Neuronal stem cell (in vitro differentiated cells): Measurements from ENCODE around the gene MEG3.

Experiments
- DNase-seq: peaks from one replicate; pipeline ENCODE4 v3.0.0-alpha.2; 2013; ENCODE audit warnings: low spot score
- H2AFZ ChIP-seq: one replicate; pipeline ENCODE4 v1.6.1; 2013; ENCODE audit warnings: mild to moderate bottlenecking, low read length, inconsistent platforms
- H2AK5ac ChIP-seq: 2 replicates; pipeline ENCODE4 v1.6.1; 2013; ENCODE audit warnings: low read depth, mild to moderate bottlenecking, inconsistent platforms, low read length, moderate library complexity, mixed read lengths
- H2BK120ac ChIP-seq: 2 replicates; pipeline ENCODE4 v1.6.1; 2013; ENCODE audit warnings: low read depth, mild to moderate bottlenecking, inconsistent platforms, low read length, moderate library complexity, mixed read lengths
- H2BK12ac ChIP-seq: one replicate; pipeline ENCODE4 v1.6.1; 2013; ENCODE audit warnings: low read length, inconsistent platforms
- H2BK15ac ChIP-seq: 2 replicates; pipeline ENCODE4 v1.6.1; 2013; ENCODE audit warnings: mild to moderate bottlenecking, low read length, inconsistent platforms, mixed read lengths
- H2BK5ac ChIP-seq: one replicate; pipeline ENCODE4 v1.6.1; 2013; ENCODE audit warnings: inconsistent platforms, mild to moderate bottlenecking, low read length, moderate library complexity
- H3K14ac ChIP-seq: one replicate; pipeline ENCODE4 v1.6.1; 2013; ENCODE audit warnings: low read length, inconsistent platforms
- H3K18ac ChIP-seq: 2 replicates; pipeline ENCODE4 v1.6.1; 2013; ENCODE audit warnings: low read length, inconsistent platforms
- H3K23ac ChIP-seq: 2 replicates; pipeline ENCODE4 v1.6.1; 2013; ENCODE audit warnings: low read depth, mild to moderate bottlenecking, mixed read lengths, low read length, inconsistent platforms; ENCODE audit not compliant: poor library complexity
- H3K27ac ChIP-seq: replicated peaks from 3 replicates; pipeline ENCODE4 v1.5.1; 2013; ENCODE audit warnings: low read length, inconsistent platforms
- H3K27me3 ChIP-seq, 3 experiments: 2 replicates each; pipeline ENCODE4 v1.6.1; 2013; ENCODE audit warnings: low read length in 3 of 3, mild to moderate bottlenecking in 2 of 3, inconsistent platforms in 1 of 3, low read depth in 1 of 3, mixed read lengths in 1 of 3, moderate library complexity in 1 of 3; ENCODE audit not compliant: control insufficient read depth in 3 of 3, insufficient read depth in 3 of 3
- H3K36me3 ChIP-seq, 2 donors: replicated peaks in 1 of 2; 2 replicates each; pipeline ENCODE4 v1.6.1; 2013; ENCODE audit warnings: low read length in 2 of 2; ENCODE audit not compliant: control insufficient read depth in 2 of 2, insufficient read depth in 2 of 2
- H3K4ac ChIP-seq: 2 replicates; pipeline ENCODE4 v1.6.1; 2013; ENCODE audit warnings: inconsistent platforms, mild to moderate bottlenecking, low read length, moderate library complexity
- H3K4me1 ChIP-seq, 2 donors: 1 replicate in 1 of 2; 2 replicates in 1 of 2; pipeline ENCODE4 v1.6.1; 2013; ENCODE audit warnings: low read length in 2 of 2, low read depth in 1 of 2; ENCODE audit not compliant: control insufficient read depth in 2 of 2, insufficient read depth in 1 of 2
- H3K4me2 ChIP-seq: one replicate; pipeline ENCODE4 v1.6.1; 2013; ENCODE audit warnings: mild to moderate bottlenecking, low read length, inconsistent platforms; ENCODE audit not compliant: insufficient read depth, poor library complexity, severe bottlenecking
- H3K4me3 ChIP-seq, 2 donors: 2 replicates each; pipeline ENCODE4 v1.5.1; 2013; ENCODE audit warnings: low read length in 2 of 2, mild to moderate bottlenecking in 2 of 2, inconsistent platforms in 1 of 2, moderate library complexity in 1 of 2
- H3K79me1 ChIP-seq: one replicate; pipeline ENCODE4 v1.6.1; 2013; ENCODE audit warnings: low read depth, mild to moderate bottlenecking, inconsistent platforms, low read length, moderate library complexity
- H3K9ac ChIP-seq: one replicate; pipeline ENCODE4 v1.6.1; 2013; ENCODE audit warnings: mild to moderate bottlenecking, low read depth, low read length, inconsistent platforms; ENCODE audit not compliant: poor library complexity
- H3K9me3 ChIP-seq, 2 donors: replicated peaks in 1 of 2; 2 replicates each; pipeline versions ENCODE3 to v1.6.1; 2013; ENCODE audit warnings: low read length in 2 of 2, mild to moderate bottlenecking in 2 of 2, inconsistent platforms in 1 of 2, low read depth in 1 of 2, mixed read lengths in 1 of 2, moderate library complexity in 1 of 2; ENCODE audit not compliant: control insufficient read depth in 2 of 2, insufficient read depth in 1 of 2
- H4K8ac ChIP-seq: one replicate; pipeline ENCODE4 v1.6.1; 2013; ENCODE audit warnings: low read depth, mild to moderate bottlenecking, inconsistent platforms, low read length, moderate library complexity
- H4K91ac ChIP-seq: one replicate; pipeline ENCODE4 v1.6.1; 2013; ENCODE audit warnings: low read length, low read depth, mild to moderate bottlenecking, inconsistent platforms; ENCODE audit not compliant: poor library complexity
- WGBS, 2 donors: extraction: QIAGEN DNeasy Blood & Tissue Kit; methylation state at CpG; one replicate each; pipeline ENCODE4 v1.1.7; 2013; ENCODE audit warnings: missing lambda C conversion rate in 2 of 2, mixed read lengths in 1 of 2; ENCODE audit not compliant: insufficient read length in 2 of 2, insufficient replicate concordance in 1 of 2; ENCODE audit errors: extremely low coverage in 2 of 2; 5-methylcytosine and 5-hydroxymethylcytosine counted together

The MEG3 gene

DNA sequence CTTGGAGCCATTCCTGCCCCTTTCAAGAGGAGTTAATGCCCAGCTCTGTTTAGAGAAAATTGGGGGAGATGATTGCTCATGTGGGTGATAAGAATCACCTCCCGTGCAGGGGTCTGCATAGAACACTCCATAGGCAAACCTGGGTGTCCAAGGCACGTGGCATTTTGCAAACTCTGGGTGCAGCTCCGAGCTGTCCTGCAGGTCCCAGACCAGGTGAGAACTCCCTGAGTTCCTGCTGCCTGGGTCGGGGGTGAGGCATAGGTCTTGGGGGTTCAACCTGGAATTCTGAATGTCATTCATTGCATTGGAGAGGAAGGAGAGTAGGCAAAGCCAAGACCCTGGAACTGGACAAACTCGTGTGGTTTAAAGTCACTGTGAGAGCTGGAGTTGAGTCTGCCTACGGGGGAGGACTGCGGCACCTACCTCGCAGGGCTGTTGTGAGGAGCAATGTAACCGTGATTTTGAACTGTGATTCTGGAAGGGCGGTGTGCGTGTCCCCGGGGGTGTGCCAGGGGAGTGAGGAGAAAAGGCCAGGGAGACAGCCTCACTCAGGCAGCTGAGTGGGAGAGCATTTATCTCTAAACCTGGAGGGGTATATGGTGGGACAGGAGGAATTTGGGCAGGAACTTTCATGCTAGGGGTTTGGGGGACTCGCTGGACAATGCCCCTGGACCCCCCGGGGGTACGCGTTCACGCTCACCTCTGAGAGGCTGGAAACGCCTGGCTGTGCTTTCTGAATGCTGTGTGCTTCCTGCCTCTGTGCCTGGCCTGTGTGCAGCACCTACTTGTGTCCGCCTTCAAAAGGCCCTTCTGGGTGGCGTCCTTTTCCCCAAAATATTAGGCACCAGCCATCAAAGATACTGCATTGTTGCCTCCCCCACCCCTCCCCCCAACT, 30.4 kb downstream of the MEG3 start:
- no peak overlapping the region for H4K8ac ChIP-seq
- H3K14ac ChIP-seq: no peak overlapping the region
- no peak overlapping the region for H3K4me2 ChIP-seq
- no peak overlapping the region for H3K4me3 ChIP-seq
- H2AK5ac ChIP-seq: peak overlapping the region; percentile 63
- no peaks in the 10 kb centered on the region for H3K36me3 ChIP-seq
- no peak overlapping the region for H2AFZ ChIP-seq
- no peaks in the 10 kb centered on the region for H3K9me3 ChIP-seq
- no peak overlapping the region for H3K4ac ChIP-seq
- no peak overlapping the region for H3K27ac ChIP-seq
- DNase-seq: no peak
- peak overlapping the region; percentile 6 for H3K23ac ChIP-seq
- no peak overlapping the region for H4K91ac ChIP-seq
- no peak overlapping the region for H3K9ac ChIP-seq
- H2BK15ac ChIP-seq: peak overlapping the region; percentile 62
- peak overlapping the region; percentile 89 for H2BK120ac ChIP-seq
- H3K27me3 ChIP-seq: peaks cover 0 to 16% (median 0%) of the 10 kb centered on the region in 3 experiments
- peaks cover 0 to 10% of the 10 kb centered on the region in 2 donors for H3K4me1 ChIP-seq
- H2BK12ac ChIP-seq: peak overlapping the region; percentile 47
- peak overlapping the region; percentile 19 for H2BK5ac ChIP-seq
- H3K79me1 ChIP-seq: no peaks in the 10 kb centered on the region
- WGBS, 2 donors: no CpG with 5 or more reads among the region's 20 CpGs
- peak overlapping the region; percentile 84 for H3K18ac ChIP-seq

DNA sequence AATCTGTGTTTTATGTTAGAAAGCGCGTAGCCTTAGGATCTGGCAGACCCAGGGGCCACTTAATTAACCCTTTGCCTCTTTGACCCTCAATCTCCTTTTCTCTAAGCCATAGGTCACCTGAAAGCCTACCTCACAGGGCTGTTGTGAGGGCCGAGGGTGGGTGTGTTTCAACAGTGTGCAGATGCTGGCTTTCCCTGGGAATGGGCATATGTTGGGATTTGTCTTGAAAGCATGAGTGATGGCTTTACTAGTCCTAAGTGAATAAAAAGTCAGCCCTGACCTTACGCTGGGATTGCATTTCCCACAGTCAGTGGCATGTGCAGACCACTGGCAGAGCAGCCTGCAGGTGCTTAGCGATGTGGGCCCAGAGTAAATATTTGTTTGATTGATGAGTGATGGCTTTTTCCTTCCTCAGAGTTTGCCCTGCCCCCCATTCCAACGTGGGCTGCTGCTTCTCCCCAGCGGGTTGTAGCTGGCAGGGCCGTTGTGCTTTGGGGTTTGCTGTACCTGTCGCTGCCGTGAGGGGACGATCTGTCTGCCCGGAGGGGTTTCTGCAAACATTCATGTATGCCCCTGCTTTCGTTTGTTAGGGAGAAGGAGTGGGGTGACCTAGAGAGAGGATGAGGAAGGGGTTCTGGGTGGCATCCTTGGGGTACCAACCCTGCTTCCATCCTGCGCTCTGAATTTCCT, 31.5 kb downstream of the MEG3 start:
- Histone ChIP-seq H3K27ac (no peak overlapping the region), H3K9ac (no peak overlapping the region), H2AK5ac (peak overlapping the region; percentile 93), H3K4ac (no peak overlapping the region), H3K27me3 (peaks cover 0 to 16% (median 0%) of the 10 kb centered on the region in 3 experiments), H3K4me3 (no peak overlapping the region), H3K79me1 (no peaks in the 10 kb centered on the region), H2BK120ac (peak overlapping the region; percentile 81), H2BK15ac (peak overlapping the region; percentile 41), H2BK12ac (peak overlapping the region; percentile 25), H3K4me2 (no peak overlapping the region), H4K91ac (no peak overlapping the region), H4K8ac (no peak overlapping the region), H2AFZ (no peak overlapping the region), H3K9me3 (peaks cover 0 to under 1% of the 10 kb centered on the region in 2 donors), H3K18ac (peak overlapping the region; percentile 88), H3K4me1 (peaks cover 0 to 10% of the 10 kb centered on the region in 2 donors), H3K23ac (no peak overlapping the region), H2BK5ac (no peak overlapping the region), H3K14ac (no peak overlapping the region), H3K36me3 (no peaks in the 10 kb centered on the region)
- no CpG with 5 or more reads among the region's 14 CpGs for WGBS, 2 donors
- no peak for DNase-seq

DNA sequence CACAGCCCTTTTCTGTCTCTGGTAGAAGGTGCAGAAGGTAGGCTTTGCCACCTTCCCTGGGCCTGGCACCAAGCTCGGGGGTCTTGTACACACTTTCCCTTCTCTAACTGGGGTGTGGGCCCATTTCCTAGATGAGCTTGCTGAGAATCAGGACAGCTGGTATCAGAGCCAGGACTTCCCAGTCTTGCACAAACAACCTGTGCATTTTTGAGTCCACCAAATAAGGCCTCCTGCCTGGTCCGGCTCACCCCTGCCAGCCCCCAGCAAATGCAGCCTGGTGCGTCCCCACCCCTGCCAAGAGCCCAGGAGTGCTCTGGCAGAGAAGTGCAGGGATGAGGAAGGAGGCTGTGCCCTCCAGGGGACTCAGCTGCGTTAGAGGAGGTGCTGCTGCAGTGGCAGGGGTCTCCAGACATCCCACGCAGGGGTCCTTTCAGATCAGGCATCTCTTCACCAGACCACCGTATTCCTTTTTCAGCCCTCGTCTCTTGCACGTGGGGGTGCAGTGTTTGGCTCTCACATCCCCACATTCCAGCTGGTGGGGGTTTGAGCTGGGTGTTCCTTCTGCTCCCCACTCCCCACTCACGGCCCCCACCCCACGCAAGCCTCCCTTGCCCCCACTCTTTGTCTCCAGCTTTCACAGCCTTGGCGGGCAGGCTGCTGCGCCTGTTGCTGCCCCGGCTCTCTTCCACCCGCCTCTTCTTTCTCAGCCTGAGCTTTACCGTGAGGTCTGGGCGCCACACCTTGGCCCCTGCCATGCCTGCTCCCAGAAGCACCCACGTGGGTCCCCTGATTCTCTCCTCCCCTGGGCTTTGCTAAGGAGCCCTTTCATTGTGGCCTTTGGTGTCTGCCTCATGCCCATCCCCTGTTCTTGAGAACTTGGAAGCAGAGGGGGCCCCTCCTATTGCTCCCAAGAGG, 32.3 kb downstream of the MEG3 start:
- no peak overlapping the region for H3K14ac ChIP-seq
- H2BK12ac ChIP-seq: peak overlapping the region; percentile 69
- H3K18ac ChIP-seq: peak overlapping the region; percentile 88
- H3K4me1 ChIP-seq: peaks cover 0 to 10% of the 10 kb centered on the region in 2 donors
- peak overlapping the region; percentile 46 for H2BK5ac ChIP-seq
- no peaks in the 10 kb centered on the region for H3K36me3 ChIP-seq
- no peak overlapping the region for H3K4me2 ChIP-seq
- no peaks in the 10 kb centered on the region for H3K79me1 ChIP-seq
- no peak overlapping the region for H4K8ac ChIP-seq
- no peak overlapping the region for H3K4me3 ChIP-seq
- DNase-seq: no peak
- H3K27me3 ChIP-seq: peaks cover 0 to 16% (median 0%) of the 10 kb centered on the region in 3 experiments
- peak overlapping the region; percentile 4 for H4K91ac ChIP-seq
- peaks cover 0 to 7% of the 10 kb centered on the region in 2 donors for H3K9me3 ChIP-seq
- peak overlapping the region; percentile 67 for H2BK15ac ChIP-seq
- peak overlapping the region; percentile 13 for H2AFZ ChIP-seq
- peak overlapping the region; percentile 35 for H3K9ac ChIP-seq
- peak overlapping the region; percentile 93 for H2AK5ac ChIP-seq
- peak overlapping the region; percentile 56 for H3K23ac ChIP-seq
- H3K27ac ChIP-seq: no peak overlapping the region
- H2BK120ac ChIP-seq: peak overlapping the region; percentile 81
- no CpG with 5 or more reads among the region's 17 CpGs for WGBS, 2 donors
- H3K4ac ChIP-seq: peak overlapping the region; percentile 47
